Measurements from ENCODE around the gene EIF3M.

The EIF3M gene

GRCh38 chr11:32555895-32556294, 27.7 kb upstream of the EIF3M start:
- H3K36me3 ChIP-seq, result no peaks in the 10 kb centered on the region

GRCh38 chr11:32561835-32562234, 21.8 kb upstream of the EIF3M start:
- no peak for DNase-seq
- H3K36me3 ChIP-seq, result no peaks in the 10 kb centered on the region
- intact Hi-C loops (cut with DNase I; ENCODE audit: low total_unique reads), result no loop called here
- no peaks in the 10 kb centered on the region for H3K9me3 ChIP-seq
- no peaks in the 10 kb centered on the region for H3K4me1 ChIP-seq
- no peaks in the 10 kb centered on the region for H3K27me3 ChIP-seq
- no peak overlapping the region for H3K4me3 ChIP-seq
- H3K27ac ChIP-seq, result no peak overlapping the region
- no peak for TF ChIP-seq CTCF (IDR thresholded peaks at IDR 0.05)

More at GRCh38 chr11:32555895-32556294, 27.7 kb upstream of the EIF3M start:
- no peak overlapping the region for H3K27ac ChIP-seq
- H3K9me3 ChIP-seq, result no peaks in the 10 kb centered on the region
- TF ChIP-seq CTCF (IDR thresholded peaks at IDR 0.05), result no peak
- no peak for DNase-seq
- no peaks in the 10 kb centered on the region for H3K27me3 ChIP-seq
- H3K4me3 ChIP-seq, result no peak overlapping the region
- intact Hi-C loops (cut with DNase I; ENCODE audit: low total_unique reads), result no loop called here
- no peaks in the 10 kb centered on the region for H3K4me1 ChIP-seq

- no peaks in the 10 kb centered on the region for H3K36me3 ChIP-seq
- TF ChIP-seq CTCF (IDR thresholded peaks at IDR 0.05), result no peak
- H3K9me3 ChIP-seq, result no peaks in the 10 kb centered on the region
- H3K4me3 ChIP-seq, result no peak overlapping the region
- no peaks in the 10 kb centered on the region for H3K27me3 ChIP-seq
- no peak for DNase-seq
- H3K4me1 ChIP-seq, result no peaks in the 10 kb centered on the region
- no peak overlapping the region for H3K27ac ChIP-seq
- intact Hi-C loops (cut with DNase I; ENCODE audit: low total_unique reads), result no loop called here
Observed at GRCh38 chr11:32562839-32563599, 20.6 kb upstream of the EIF3M start.

GRCh38 chr11:32563600-32563959, 20.1 kb upstream of the EIF3M start:
- Histone ChIP-seq H3K27ac (no peak overlapping the region), H3K9me3 (no peaks in the 10 kb centered on the region), H3K4me1 (no peaks in the 10 kb centered on the region), H3K4me3 (no peak overlapping the region), H3K27me3 (no peaks in the 10 kb centered on the region), H3K36me3 (no peaks in the 10 kb centered on the region)
- DNase-seq, result no peak
- intact Hi-C loops (cut with DNase I; ENCODE audit: low total_unique reads), result no loop called here
- TF ChIP-seq CTCF (IDR thresholded peaks at IDR 0.05), result no peak

- Histone ChIP-seq H3K36me3 (no peaks in the 10 kb centered on the region), H3K4me1 (no peaks in the 10 kb centered on the region), H3K27me3 (peaks cover 0 to 2% of the 10 kb centered on the region in 2 donors), H3K27ac (no peak overlapping the region), H3K4me3 (no peak overlapping the region), H3K9me3 (no peaks in the 10 kb centered on the region)
- intact Hi-C loops (cut with DNase I; ENCODE audit: low total_unique reads), result no loop called here
- no peak for TF ChIP-seq CTCF (IDR thresholded peaks at IDR 0.05)
- no peak for DNase-seq
Observed at GRCh38 chr11:32566517-32566916, 17.1 kb upstream of the EIF3M start.
